ENCODE results near the gene HSPA8. TPM values are rescaled to one million over a fixed set of nuclear protein-coding genes. Genes with fewer than 3 reads are reported as not detected.

Gene HSPA8
- total RNA-seq, 1 experiment from 2014 or later, result 1,124 TPM

DNA sequence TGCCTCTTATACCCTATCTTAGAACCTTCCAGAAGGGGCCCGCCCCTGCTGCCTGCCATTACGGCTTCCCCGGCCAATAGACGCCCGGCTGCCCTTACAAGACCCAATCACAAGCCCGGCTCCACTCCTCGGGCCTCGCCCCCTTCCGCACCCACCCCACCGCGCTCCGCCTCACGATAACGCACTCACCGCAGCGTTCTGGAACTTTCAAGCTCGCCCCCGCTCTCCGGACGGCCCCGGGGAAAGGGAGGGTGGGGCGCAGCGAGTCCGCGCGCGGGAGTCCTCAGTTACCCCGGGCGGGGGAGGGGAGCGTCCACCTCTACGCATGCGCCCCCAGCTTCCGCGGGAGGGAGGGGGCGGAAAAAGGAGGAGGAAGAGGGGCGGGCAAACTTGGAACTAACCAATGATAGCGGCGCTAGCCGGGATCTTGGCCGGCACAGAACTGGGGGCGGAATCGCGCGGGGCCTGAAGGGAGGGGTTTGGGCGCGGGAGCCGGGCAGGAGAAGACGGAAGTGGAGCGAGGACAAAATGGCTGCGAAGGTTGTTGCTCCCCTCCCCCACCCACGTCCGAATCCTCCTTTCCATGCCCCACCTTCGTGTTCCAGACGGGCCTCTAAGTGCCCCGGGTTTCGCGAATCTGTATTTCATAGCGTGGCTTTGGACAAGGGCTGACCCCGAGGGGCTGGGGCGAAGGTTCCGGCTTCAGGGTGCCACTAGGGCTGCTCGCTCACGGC is 389 bp upstream of the HSPA8 start (continued):
- TF ChIP-seq ZNF425 (CRISPR knock-in tag; conservative IDR thresholded peaks at IDR 0.05) (no peak), NR3C1 (CRISPR knock-in tag; conservative IDR thresholded peaks at IDR 0.05; ENCODE audit: low read depth) (no peak), FOXJ3 (CRISPR knock-in tag; IDR thresholded peaks at IDR 0.05; ENCODE audit: borderline replicate concordance) (no peak), HMGA2 (CRISPR knock-in tag; IDR thresholded peaks at IDR 0.05) (no peak), E2F5 (CRISPR knock-in tag; IDR thresholded peaks at IDR 0.05) (peak; percentile 88), NR1H2 (CRISPR knock-in tag; IDR thresholded peaks at IDR 0.05) (no peak), NFATC4 (CRISPR knock-in tag; IDR thresholded peaks at IDR 0.05) (no peak)
- TF ChIP-seq, protein P1, sequence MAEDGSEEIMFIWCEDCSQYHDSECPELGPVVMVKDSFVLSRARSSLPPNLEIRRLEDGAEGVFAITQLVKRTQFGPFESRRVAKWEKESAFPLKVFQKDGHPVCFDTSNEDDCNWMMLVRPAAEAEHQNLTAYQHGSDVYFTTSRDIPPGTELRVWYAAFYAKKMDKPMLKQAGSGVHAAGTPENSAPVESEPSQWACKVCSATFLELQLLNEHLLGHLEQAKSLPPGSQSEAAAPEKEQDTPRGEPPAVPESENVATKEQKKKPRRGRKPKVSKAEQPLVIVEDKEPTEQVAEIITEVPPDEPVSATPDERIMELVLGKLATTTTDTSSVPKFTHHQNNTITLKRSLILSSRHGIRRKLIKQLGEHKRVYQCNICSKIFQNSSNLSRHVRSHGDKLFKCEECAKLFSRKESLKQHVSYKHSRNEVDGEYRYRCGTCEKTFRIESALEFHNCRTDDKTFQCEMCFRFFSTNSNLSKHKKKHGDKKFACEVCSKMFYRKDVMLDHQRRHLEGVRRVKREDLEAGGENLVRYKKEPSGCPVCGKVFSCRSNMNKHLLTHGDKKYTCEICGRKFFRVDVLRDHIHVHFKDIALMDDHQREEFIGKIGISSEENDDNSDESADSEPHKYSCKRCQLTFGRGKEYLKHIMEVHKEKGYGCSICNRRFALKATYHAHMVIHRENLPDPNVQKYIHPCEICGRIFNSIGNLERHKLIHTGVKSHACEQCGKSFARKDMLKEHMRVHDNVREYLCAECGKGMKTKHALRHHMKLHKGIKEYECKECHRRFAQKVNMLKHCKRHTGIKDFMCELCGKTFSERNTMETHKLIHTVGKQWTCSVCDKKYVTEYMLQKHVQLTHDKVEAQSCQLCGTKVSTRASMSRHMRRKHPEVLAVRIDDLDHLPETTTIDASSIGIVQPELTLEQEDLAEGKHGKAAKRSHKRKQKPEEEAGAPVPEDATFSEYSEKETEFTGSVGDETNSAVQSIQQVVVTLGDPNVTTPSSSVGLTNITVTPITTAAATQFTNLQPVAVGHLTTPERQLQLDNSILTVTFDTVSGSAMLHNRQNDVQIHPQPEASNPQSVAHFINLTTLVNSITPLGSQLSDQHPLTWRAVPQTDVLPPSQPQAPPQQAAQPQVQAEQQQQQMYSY (CRISPR knock-in tag; IDR thresholded peaks at IDR 0.05), result no peak

GRCh38 chr11:123060277-123061000 is 1.5 kb downstream of the HSPA8 start:
- peaks cover 51% of the 10 kb centered on the region for H3K4me1 Mint-ChIP-seq
- no peaks in the 10 kb centered on the region for H3K27me3 Mint-ChIP-seq (ENCODE audit: low read depth)
- DNase-seq (ENCODE audit: low spot score) (no peak), ATAC-seq (no peak)
- peak; percentile 60; the same call in 1 of the 2 replicates for TF ChIP-seq ZNF425 (CRISPR knock-in tag; conservative IDR thresholded peaks at IDR 0.05)
- no peak for TF ChIP-seq ZBTB21 (CRISPR knock-in tag; IDR thresholded peaks at IDR 0.05; ENCODE audit: borderline replicate concordance)
- TF ChIP-seq E2F1 (CRISPR knock-in tag; IDR thresholded peaks at IDR 0.05), result 0 out of 2 replicates have a peak, but pooled peaks have one; percentile 25
- ChIA-PET POLR2A (no interaction called here), CTCF (interaction anchor here (0.5 to 0.9 kb wide), 2 partner anchors 84 to 201 kb away, joined by 3 read pairs; no protein-coding TSS in a partner anchor)
- peaks cover 65% of the 10 kb centered on the region for H3K36me3 Mint-ChIP-seq
- no peaks in the 10 kb centered on the region for H3K9me3 Mint-ChIP-seq
- peak overlapping the region; percentile 96 for H3K4me3 Mint-ChIP-seq
- peak overlapping the region; percentile 94 for H3K27ac Mint-ChIP-seq

Data from WTC11 (cell line).